ENCODE measurements around the gene KRTAP2-4. TPM values are rescaled to one million over a fixed set of nuclear protein-coding genes. Genes with fewer than 3 reads are reported as not detected.
"Not testable (repeated sequence)": the region's sequence is repeated elsewhere in the genome, so short reads cannot be mapped to it uniquely, and the experiment has no call there.

The KRTAP2-4 gene, protein sequence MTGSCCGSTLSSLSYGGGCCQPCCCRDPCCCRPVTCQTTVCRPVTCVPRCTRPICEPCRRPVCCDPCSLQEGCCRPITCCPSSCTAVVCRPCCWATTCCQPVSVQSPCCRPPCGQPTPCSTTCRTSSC
- total RNA-seq (2021) (not detected in 2 replicates), Bru-seq, nascent RNA (percentile 4 among the genes with signal in this experiment), BruChase-seq, experiment 1, labeled RNA remaining after a 2-hour chase (not detected), BruChase-seq, experiment 2, labeled RNA remaining after a 6-hour chase (not detected)
- long read RNA-seq, result 0 reads

- TF ChIP-seq EZH2 (IDR thresholded peaks at IDR 0.05; ENCODE audit: low read depth) (no peak), CTCF (conservative IDR thresholded peaks at IDR 0.05) (no peak)
- no TSS peak for BruUV-seq (replicated peaks)
- H3K4me3 ChIP-seq, result no peak within 1 kb of the TSS
- intact Hi-C loops (cut with micrococcal nuclease; ENCODE audit: unreplicated experiment), result loop anchor here (10.0 kb wide), 1 partner anchor 479 kb away; no protein-coding TSS in a partner anchor
- H2AFZ ChIP-seq, result no peak within 1 kb of the TSS
- H3K4me2 ChIP-seq, result peak within 1 kb of the TSS; percentile 4; the same call in 1 of the 2 replicates
- no peaks in the 10 kb centered on the region for H3K79me2 ChIP-seq (ENCODE audit: low read depth)
- H3F3A ChIP-seq (ENCODE audit: insufficient read depth, low read depth), result peaks cover 5% of the 10 kb centered on the region
- no peaks in the 10 kb centered on the region for H3K27me3 ChIP-seq (ENCODE audit: insufficient read depth, low read depth)
- no peaks in the 10 kb centered on the region for H3K9me2 ChIP-seq (ENCODE audit: insufficient read depth)
- DNase-seq, result peak in 1 of 2 experiments; percentile 63
- no peaks in the 10 kb centered on the region for H3K9me3 ChIP-seq (ENCODE audit: insufficient read depth, low read depth)
- H4K20me1 ChIP-seq (ENCODE audit: insufficient read depth), result no peaks in the 10 kb centered on the region
- no peaks in the 10 kb centered on the region for H3K36me3 ChIP-seq (ENCODE audit: low read depth)
- ChIA-PET POLR2A (ENCODE audit: unreplicated experiment) (no interaction called here), CTCF (no interaction called here)
- H3K27ac ChIP-seq, result peak within 1 kb of the TSS; percentile 42
- H3K4me1 ChIP-seq (replicated peaks; ENCODE audit: insufficient read depth), result peaks cover 32% of the 10 kb centered on the region
These were observed at the start of gene KRTAP2-4 for GRCh38 chr17:41065829-41066624. KRTAP2-4 (minus strand) TSS chr17:41065879; CDS start chr17:41065845, 34 bp downstream.

GRCh38 chr17:41111151-41111885 is 45.6 kb upstream of the KRTAP2-4 start:
- no peak for TF ChIP-seq CTCF (conservative IDR thresholded peaks at IDR 0.05)
- no peak for TF ChIP-seq EZH2 (IDR thresholded peaks at IDR 0.05; ENCODE audit: low read depth)
- ChIA-PET POLR2A (ENCODE audit: unreplicated experiment) (interaction anchor here (0.6 kb wide), 1 partner anchor 227 kb away, joined by 3 read pairs; no protein-coding TSS in a partner anchor), CTCF (no interaction called here)
- H3K9me2 ChIP-seq (ENCODE audit: insufficient read depth), result no peaks in the 10 kb centered on the region
- H3K4me2 ChIP-seq, result no peak overlapping the region
- no peaks in the 10 kb centered on the region for H3K36me3 ChIP-seq (ENCODE audit: low read depth)
- 0 out of 2 replicates have a peak, but pooled peaks cover 5% of the 10 kb centered on the region for H3K4me1 ChIP-seq (replicated peaks; ENCODE audit: insufficient read depth)
- no peaks in the 10 kb centered on the region for H3F3A ChIP-seq (ENCODE audit: insufficient read depth, low read depth)
- no peak overlapping the region for H3K4me3 ChIP-seq
- no peak overlapping the region for H2AFZ ChIP-seq
- H3K27me3 ChIP-seq (ENCODE audit: insufficient read depth, low read depth), result no peaks in the 10 kb centered on the region
- no peaks in the 10 kb centered on the region for H4K20me1 ChIP-seq (ENCODE audit: insufficient read depth)
- peaks cover 13% of the 10 kb centered on the region for H3K9me3 ChIP-seq (ENCODE audit: insufficient read depth, low read depth)
- no peak for DNase-seq
- no TSS peak for BruUV-seq (replicated peaks)
- H3K27ac ChIP-seq, result no peak overlapping the region
- intact Hi-C loops (cut with micrococcal nuclease; ENCODE audit: unreplicated experiment), result no loop called here
- no peaks in the 10 kb centered on the region for H3K79me2 ChIP-seq (ENCODE audit: low read depth)

DNA sequence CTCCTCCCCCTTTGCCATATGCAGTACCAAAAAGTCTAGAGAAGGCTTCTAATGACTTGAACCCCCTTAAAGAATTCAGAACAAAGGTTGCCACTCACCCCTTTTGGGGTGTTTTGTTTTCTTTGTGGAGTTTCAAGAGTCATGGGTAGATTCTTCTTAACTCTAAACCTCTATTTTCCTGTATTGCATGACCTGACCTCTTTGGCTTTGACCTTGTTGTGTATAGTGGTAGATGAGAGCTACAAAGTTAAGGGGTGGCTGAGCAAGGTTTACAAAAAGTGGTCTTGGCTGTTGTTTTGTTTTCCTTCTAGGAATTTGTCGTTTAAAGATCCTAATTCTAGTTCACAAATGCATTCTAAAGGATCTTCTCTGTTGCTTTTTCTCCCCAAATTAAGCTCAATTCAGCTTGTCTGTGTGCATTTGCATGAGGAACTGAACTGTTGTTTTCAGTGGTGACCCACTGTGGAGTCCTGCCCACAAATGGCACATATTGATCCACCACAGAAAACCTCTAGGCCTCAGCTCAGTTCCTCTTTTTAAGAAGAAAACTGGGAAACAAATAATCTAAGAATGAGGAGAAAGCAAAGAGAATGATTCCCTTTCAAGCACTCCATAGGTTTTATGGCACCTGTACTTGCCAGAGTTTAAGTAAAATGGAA is 43.2 kb upstream of the KRTAP2-4 start:
- peaks cover 11% of the 10 kb centered on the region; the same call in 1 of the 2 replicates for H3F3A ChIP-seq (ENCODE audit: insufficient read depth, low read depth)
- H2AFZ ChIP-seq; H3K36me3 ChIP-seq (ENCODE audit: low read depth); H3K79me2 ChIP-seq (ENCODE audit: low read depth); H3K4me3 ChIP-seq; POLR2A ChIA-PET (ENCODE audit: unreplicated experiment); H3K27me3 ChIP-seq (ENCODE audit: insufficient read depth, low read depth); BruUV-seq (replicated peaks); H3K27ac ChIP-seq; H4K20me1 ChIP-seq (ENCODE audit: insufficient read depth); H3K4me2 ChIP-seq; H3K9me2 ChIP-seq (ENCODE audit: insufficient read depth); CTCF ChIA-PET; intact Hi-C loops (cut with micrococcal nuclease; ENCODE audit: unreplicated experiment); DNase-seq: not testable (repeated sequence)
- peaks cover 13% of the 10 kb centered on the region for H3K9me3 ChIP-seq (ENCODE audit: insufficient read depth, low read depth)
- peaks cover 20% of the 10 kb centered on the region for H3K4me1 ChIP-seq (replicated peaks; ENCODE audit: insufficient read depth)
